8988T (cell line): ENCODE data around the gene ALAD.
"Not testable (repeated sequence)": the region's sequence is repeated elsewhere in the genome, so short reads cannot be mapped to it uniquely, and the experiment has no call there.

ENCODE experiments used
- DNase-seq: peaks from one replicate; pipeline ENCODE4 v3.0.0; 2011

Gene ALAD

GRCh38 chr9:113372059-113372458, 29.0 kb downstream of the ALAD start:
- no peak for DNase-seq

GRCh38 chr9:113370806-113371325, 30.2 kb downstream of the ALAD start:
- no peak for DNase-seq

GRCh38 chr9:113369855-113370140, 31.3 kb downstream of the ALAD start:
- DNase-seq: no peak

- no peak for DNase-seq
These were observed 31.9 kb downstream of the ALAD start for GRCh38 chr9:113368982-113369854.

GRCh38 chr9:113368348-113368981, 32.6 kb downstream of the ALAD start:
- no peak for DNase-seq

GRCh38 chr9:113365652-113366051, 35.4 kb downstream of the ALAD start:
- not testable (repeated sequence) for DNase-seq

GRCh38 chr9:113364951-113365350, 36.1 kb downstream of the ALAD start:
- DNase-seq: no peak

- DNase-seq: no peak
These were observed 37.7 kb downstream of the ALAD start for GRCh38 chr9:113363336-113363735.

- no peak for DNase-seq
These were observed 39.6 kb downstream of the ALAD start for GRCh38 chr9:113361304-113362018.

- DNase-seq: no peak
These were observed 40.7 kb downstream of the ALAD start for GRCh38 chr9:113360242-113360842.

GRCh38 chr9:113359385-113359784, 41.7 kb downstream of the ALAD start:
- no peak for DNase-seq

GRCh38 chr9:113356686-113357292, 44.3 kb downstream of the ALAD start:
- DNase-seq: no peak

- DNase-seq: no peak
These were observed 46.0 kb downstream of the ALAD start for GRCh38 chr9:113355040-113355596.

GRCh38 chr9:113352411-113352810, 48.7 kb downstream of the ALAD start:
- DNase-seq: no peak

GRCh38 chr9:113352006-113352405, 49.1 kb downstream of the ALAD start:
- DNase-seq: no peak

GRCh38 chr9:113350937-113351336, 50.1 kb downstream of the ALAD start:
- DNase-seq: no peak

- no peak for DNase-seq
These were observed 50.9 kb downstream of the ALAD start for GRCh38 chr9:113350107-113350661.

- peak; percentile 49 for DNase-seq
These were observed 51.5 kb downstream of the ALAD start, which contains the start of gene BSPRY for GRCh38 chr9:113349445-113350094. TSS of gene BSPRY (plus strand) at chr9:113349541. CDS start at chr9:113349580, 39 bp downstream.

- DNase-seq: no peak
These were observed 52.0 kb downstream of the ALAD start for GRCh38 chr9:113349066-113349444.

GRCh38 chr9:113348437-113348836, 52.6 kb downstream of the ALAD start:
- no peak for DNase-seq

GRCh38 chr9:113345671-113346070, 55.4 kb downstream of the ALAD start:
- DNase-seq: no peak

GRCh38 chr9:113345190-113345589, 55.9 kb downstream of the ALAD start:
- no peak for DNase-seq
